ENCODE measurements around the gene IFIT3.

GRCh38 chr10:89382757-89383156 lies 55.0 kb downstream of the IFIT3 start:
- TF ChIP-seq CTCF (IDR thresholded peaks at IDR 0.05; ENCODE audit: low read length): no peak
- no peak for TF ChIP-seq EZH2phosphoT487 (IDR thresholded peaks at IDR 0.05; ENCODE audit: low read length)

Measured in MM.1S (cell line).